Endothelial cell (in vitro differentiated cells): ENCODE results near the gene FXYD6. TPM values are rescaled to one million over a fixed set of nuclear protein-coding genes. Genes with fewer than 3 reads are reported as not detected.

Experiments used
- DNase-seq: peaks from one replicate; pipeline ENCODE4 v3.0.0; 2021; ENCODE audit warnings: low spot score
- H3K27ac Mint-ChIP-seq: one replicate; pipeline ENCODE4 v1.8.0; 2021; ENCODE audit warnings: mixed read lengths, inconsistent platforms; ENCODE audit not compliant: unreplicated experiment
- H3K27me3 Mint-ChIP-seq: one replicate; pipeline ENCODE4 v1.8.0; 2021; ENCODE audit warnings: mild to moderate bottlenecking, moderate library complexity, mixed read lengths, inconsistent platforms; ENCODE audit not compliant: unreplicated experiment
- H3K36me3 Mint-ChIP-seq: one replicate; pipeline ENCODE4 v1.8.0; 2021; ENCODE audit warnings: mild to moderate bottlenecking, low read depth, mixed read lengths, inconsistent platforms; ENCODE audit not compliant: unreplicated experiment
- H3K4me1 Mint-ChIP-seq: one replicate; pipeline ENCODE4 v1.8.0; 2021; ENCODE audit warnings: mild to moderate bottlenecking, mixed read lengths, inconsistent platforms; ENCODE audit not compliant: unreplicated experiment
- H3K4me3 Mint-ChIP-seq: one replicate; pipeline ENCODE4 v1.8.0; 2021; ENCODE audit warnings: mild to moderate bottlenecking, mixed read lengths, inconsistent platforms; ENCODE audit not compliant: unreplicated experiment
- H3K9me3 Mint-ChIP-seq: one replicate; pipeline ENCODE4 v1.8.0; 2021; ENCODE audit warnings: mixed read lengths, inconsistent platforms; ENCODE audit not compliant: unreplicated experiment
- total RNA-seq: library from RNA; stranded (reverse); fragmentation: NEBNext Ultra II Directional; extraction: Animal tissue kit (Norgen Biotek cat#: 25700); gene quantifications from one replicate; pipeline ENCODE4 v1.2.1, GENCODE V29; 2021; ENCODE audit not compliant: unreplicated experiment
- TF ChIP-seq, protein P1 (sequence below): fragments of 200-600 bp; sonication (generic); IDR thresholded peaks from one replicate; pipeline ENCODE4 v1.5.0; 2021; ENCODE audit warnings: antibody characterized with exemption; ENCODE audit not compliant: unreplicated experiment

FXYD6 gene
- total RNA-seq, 1 donor from 2014 or later: 18.1 TPM

DNA sequence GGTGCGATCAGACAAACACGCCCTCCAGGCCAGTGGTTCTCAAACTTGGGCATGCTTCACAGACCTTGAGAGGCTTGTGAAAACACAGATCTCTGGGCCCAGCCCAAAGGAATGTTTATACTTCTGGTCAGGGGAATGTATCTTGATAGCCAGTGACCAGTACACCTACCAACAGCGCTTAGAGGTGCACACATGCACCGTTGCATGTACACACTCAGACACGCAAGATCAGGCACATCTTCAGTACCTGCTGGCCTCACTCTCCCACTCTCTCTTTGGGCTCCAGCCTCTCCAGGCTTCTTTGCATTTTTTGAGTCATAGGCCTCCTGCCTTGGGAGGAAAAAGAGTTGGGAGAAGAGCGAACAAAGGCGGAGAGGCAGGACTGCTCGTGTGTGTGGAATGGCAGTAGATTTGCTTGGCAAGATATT, 11.7 kb upstream of the FXYD6 start:
- peaks cover 6% of the 10 kb centered on the region for H3K27me3 Mint-ChIP-seq
- TF ChIP-seq, protein P1, sequence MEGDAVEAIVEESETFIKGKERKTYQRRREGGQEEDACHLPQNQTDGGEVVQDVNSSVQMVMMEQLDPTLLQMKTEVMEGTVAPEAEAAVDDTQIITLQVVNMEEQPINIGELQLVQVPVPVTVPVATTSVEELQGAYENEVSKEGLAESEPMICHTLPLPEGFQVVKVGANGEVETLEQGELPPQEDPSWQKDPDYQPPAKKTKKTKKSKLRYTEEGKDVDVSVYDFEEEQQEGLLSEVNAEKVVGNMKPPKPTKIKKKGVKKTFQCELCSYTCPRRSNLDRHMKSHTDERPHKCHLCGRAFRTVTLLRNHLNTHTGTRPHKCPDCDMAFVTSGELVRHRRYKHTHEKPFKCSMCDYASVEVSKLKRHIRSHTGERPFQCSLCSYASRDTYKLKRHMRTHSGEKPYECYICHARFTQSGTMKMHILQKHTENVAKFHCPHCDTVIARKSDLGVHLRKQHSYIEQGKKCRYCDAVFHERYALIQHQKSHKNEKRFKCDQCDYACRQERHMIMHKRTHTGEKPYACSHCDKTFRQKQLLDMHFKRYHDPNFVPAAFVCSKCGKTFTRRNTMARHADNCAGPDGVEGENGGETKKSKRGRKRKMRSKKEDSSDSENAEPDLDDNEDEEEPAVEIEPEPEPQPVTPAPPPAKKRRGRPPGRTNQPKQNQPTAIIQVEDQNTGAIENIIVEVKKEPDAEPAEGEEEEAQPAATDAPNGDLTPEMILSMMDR: no peak
- no peak overlapping the region for H3K4me3 Mint-ChIP-seq
- no peak overlapping the region for H3K27ac Mint-ChIP-seq
- H3K36me3 Mint-ChIP-seq: no peaks in the 10 kb centered on the region
- DNase-seq: no peak
- H3K9me3 Mint-ChIP-seq: no peaks in the 10 kb centered on the region
- H3K4me1 Mint-ChIP-seq: no peaks in the 10 kb centered on the region

DNA sequence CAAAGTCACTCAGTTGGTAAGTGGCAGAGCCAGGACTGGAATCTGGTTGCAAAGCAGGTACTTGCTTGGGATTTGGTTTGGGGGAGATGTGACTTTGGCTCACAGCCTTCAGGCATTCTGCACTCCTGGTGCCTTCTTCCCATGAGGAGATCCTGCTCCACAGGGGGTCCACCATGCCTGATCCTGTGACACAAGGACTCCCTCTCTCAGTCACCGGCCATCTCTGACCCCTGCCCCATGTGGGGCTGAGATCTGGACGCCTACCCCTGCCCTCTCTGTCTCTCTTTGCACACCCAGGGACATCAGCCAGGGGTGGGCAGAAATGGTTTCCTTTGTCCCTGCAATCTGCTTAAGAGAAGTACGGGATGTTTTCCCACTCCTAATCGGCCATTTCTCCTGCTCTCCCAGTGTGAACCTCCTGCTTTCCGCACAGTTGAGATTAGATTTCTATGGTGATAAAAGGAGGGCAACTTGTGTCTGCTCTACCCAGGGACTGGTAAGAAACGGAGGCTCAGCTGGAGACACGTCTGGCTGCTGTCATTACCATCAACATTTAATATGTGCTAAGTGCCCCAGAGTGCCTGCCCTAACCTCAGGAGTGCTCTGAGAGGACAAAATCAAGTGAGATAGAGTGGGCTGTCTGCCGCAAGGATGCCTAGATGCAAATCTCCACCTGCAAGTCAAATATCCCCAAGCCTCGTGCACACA, 11.1 kb upstream of the FXYD6 start:
- Mint-ChIP-seq H3K36me3 (no peaks in the 10 kb centered on the region), H3K9me3 (no peaks in the 10 kb centered on the region), H3K4me1 (no peaks in the 10 kb centered on the region), H3K27ac (no peak overlapping the region), H3K27me3 (peaks cover 3% of the 10 kb centered on the region), H3K4me3 (no peak overlapping the region)
- DNase-seq: no peak
- TF ChIP-seq, protein P1: no peak

DNA sequence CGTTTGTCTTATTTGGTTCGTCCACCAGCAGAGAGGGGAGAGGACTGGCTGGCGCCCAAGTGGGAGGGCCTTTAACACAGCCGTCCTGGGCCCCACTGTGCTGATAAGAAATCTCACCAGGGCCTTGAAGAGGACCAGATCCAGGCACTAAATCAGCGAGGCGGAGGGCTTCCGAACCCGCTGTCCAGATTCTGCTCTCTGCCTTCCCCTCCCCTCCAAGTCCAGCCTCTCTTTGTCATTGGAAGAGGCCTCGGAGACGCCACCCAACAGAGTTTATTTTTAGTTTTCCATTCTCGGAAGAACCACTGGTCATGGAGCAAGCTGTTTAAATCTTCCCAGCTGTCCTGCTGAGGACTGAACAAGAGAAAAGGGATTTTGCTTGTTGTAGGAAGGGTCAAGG, 9.3 kb upstream of the FXYD6 start:
- DNase-seq: no peak
- Mint-ChIP-seq H3K4me3 (no peak overlapping the region), H3K27ac (no peak overlapping the region), H3K27me3 (peaks cover 6% of the 10 kb centered on the region), H3K36me3 (no peaks in the 10 kb centered on the region), H3K9me3 (no peaks in the 10 kb centered on the region), H3K4me1 (no peaks in the 10 kb centered on the region)
- TF ChIP-seq, protein P1: no peak

DNA sequence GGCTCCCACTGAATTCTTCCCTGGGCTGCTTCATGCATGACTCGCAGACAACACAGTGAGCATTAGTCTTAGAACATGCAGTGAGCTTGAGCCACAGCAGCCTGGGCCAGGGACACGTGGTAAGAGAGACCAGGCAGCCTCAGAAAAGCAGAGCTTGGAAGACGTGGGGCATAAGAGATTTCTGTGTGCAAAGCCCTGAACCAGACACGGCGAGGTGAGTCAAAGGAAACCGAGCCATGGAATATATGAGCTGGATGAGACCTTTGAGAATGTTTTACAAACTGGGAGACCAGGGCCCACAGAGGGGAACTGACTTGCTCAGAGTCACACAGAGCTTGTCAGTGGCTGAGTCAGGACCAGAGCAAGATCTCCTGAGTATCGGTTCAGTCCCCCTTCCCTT, 8.5 kb upstream of the FXYD6 start:
- Mint-ChIP-seq H3K27ac (no peak overlapping the region), H3K9me3 (no peaks in the 10 kb centered on the region), H3K27me3 (peaks cover 9% of the 10 kb centered on the region), H3K4me3 (no peak overlapping the region), H3K36me3 (no peaks in the 10 kb centered on the region), H3K4me1 (no peaks in the 10 kb centered on the region)
- TF ChIP-seq, protein P1: no peak
- DNase-seq: no peak

DNA sequence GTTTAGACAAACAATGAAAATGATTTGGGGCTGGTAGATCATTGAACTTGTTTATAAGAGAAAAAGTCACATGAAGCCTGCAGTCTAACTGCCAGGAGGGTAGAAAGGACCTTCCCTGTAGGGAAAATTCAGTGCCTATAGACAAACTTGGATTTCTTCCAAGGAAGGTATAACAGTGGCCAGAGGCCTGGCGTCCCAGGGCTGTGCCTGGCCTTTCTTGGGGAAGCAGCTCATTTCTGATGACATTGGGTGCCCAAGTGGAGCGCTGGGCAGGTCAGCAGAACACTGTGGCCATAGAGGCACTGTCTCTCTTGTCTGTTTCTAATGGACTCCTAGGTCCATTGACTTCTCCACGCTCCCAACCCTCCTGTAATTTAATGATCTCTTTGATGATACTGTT, 6.6 kb upstream of the FXYD6 start:
- no peaks in the 10 kb centered on the region for H3K9me3 Mint-ChIP-seq
- H3K27ac Mint-ChIP-seq: no peak overlapping the region
- DNase-seq: no peak
- TF ChIP-seq, protein P1: no peak
- H3K4me3 Mint-ChIP-seq: no peak overlapping the region
- no peaks in the 10 kb centered on the region for H3K36me3 Mint-ChIP-seq
- peaks cover 14% of the 10 kb centered on the region for H3K27me3 Mint-ChIP-seq
- no peaks in the 10 kb centered on the region for H3K4me1 Mint-ChIP-seq
